Left cardiac atrium (tissue), 4 donors: ENCODE results near the gene RNF151. TPM values are rescaled to one million over a fixed set of nuclear protein-coding genes. Genes with fewer than 3 reads are reported as not detected.

Experiments
- ATAC-seq, 2 donors: fragments of 200-7000 bp; cut with Tn5 transposase; one replicate each; pipeline ENCODE4 v1.9.1; 2020; ENCODE audit warnings: mild to moderate bottlenecking in 2 of 2, moderate library complexity in 2 of 2
- DNase-seq: peaks from one replicate; pipeline ENCODE4 v3.0.0-alpha.2; 2020
- intact Hi-C, 2 donors: fragments of 100-400 bp; cut with DNase I; formaldehyde crosslinking; loops; one replicate each; pipeline versions ENCODE4 v1.14.1 to v1.15.1; 2022 to 2023
- total RNA-seq, 2 donors: library from RNA; stranded (reverse); fragmentation: NEBNext Ultra II Directional; extraction: Animal tissue kit (Norgen Biotek cat#: 25700); gene quantifications; one replicate each; pipeline ENCODE4 v1.2.1, GENCODE V29; 2021
- donor health status: DM: no; HTN: yes; CAD: no.
- donor health status: DM: no; HTN: yes; CAD: no; lungs with severe emphysema.
- donor health status: DM: yes; HTN: yes; CAD: no.
- donor health status: Dilated cardiomyopathy.

The RNF151 gene
- total RNA-seq, 2 donors from 2014 or later = not detected

GRCh38 chr16:1973461-1974156 is 7.0 kb downstream of the RNF151 start:
- intact Hi-C loops = no loop called here
- peak; percentile 21 for DNase-seq
- no peak for ATAC-seq

- ATAC-seq (no peak), DNase-seq (peak; percentile 17)
- intact Hi-C loops = no loop called here
These were observed 7.8 kb downstream of the RNF151 start for GRCh38 chr16:1974157-1975070.

- DNase-seq = no peak
- intact Hi-C loops = no loop called here
- no peak for ATAC-seq
These were observed 9.0 kb downstream of the RNF151 start for GRCh38 chr16:1975432-1976215.

GRCh38 chr16:1976216-1976520 is 9.5 kb downstream of the RNF151 start:
- ATAC-seq (no peak), DNase-seq (no peak)
- intact Hi-C loops = no loop called here

GRCh38 chr16:1976951-1977874 is 10.6 kb downstream of the RNF151 start:
- intact Hi-C loops = no loop called here
- DNase-seq = no peak
- no peak for ATAC-seq

- ATAC-seq (no peak), DNase-seq (no peak)
- intact Hi-C loops = no loop called here
These were observed 11.2 kb downstream of the RNF151 start for GRCh38 chr16:1977875-1978268.

GRCh38 chr16:1978476-1979120 is 11.9 kb downstream of the RNF151 start:
- ATAC-seq (no peak), DNase-seq (no peak)
- intact Hi-C loops = no loop called here

GRCh38 chr16:1979271-1980029 is 12.8 kb downstream of the RNF151 start:
- peak in 1 of 2 donors; percentile 4 for ATAC-seq
- intact Hi-C loops = no loop called here
- no peak for DNase-seq

GRCh38 chr16:1980030-1980769 is 13.5 kb downstream of the RNF151 start:
- intact Hi-C loops = no loop called here
- ATAC-seq (no peak), DNase-seq (no peak)

- ATAC-seq (no peak), DNase-seq (no peak)
- intact Hi-C loops = no loop called here
These were observed 14.1 kb downstream of the RNF151 start for GRCh38 chr16:1980770-1981087.

GRCh38 chr16:1981398-1981836 is 14.8 kb downstream of the RNF151 start, which contains the start of gene NOXO1:
TSS of gene NOXO1 (minus strand) at chr16:1981469. CDS start at chr16:1981179, 290 bp downstream.
- no peak for ATAC-seq
- intact Hi-C loops = no loop called here

GRCh38 chr16:1982013-1982433 is 15.4 kb downstream of the RNF151 start:
- DNase-seq (no peak), ATAC-seq (no peak)
- intact Hi-C loops = no loop called here

More at GRCh38 chr16:1981398-1981836, 14.8 kb downstream of the RNF151 start, which contains the start of gene NOXO1:
- DNase-seq = no peak

- no peak for ATAC-seq
These were observed 16.4 kb downstream of the RNF151 start for GRCh38 chr16:1982991-1983543.

GRCh38 chr16:1983544-1984346 is 17.1 kb downstream of the RNF151 start, which contains the start of gene GFER:
TSS of gene GFER (plus strand) at chr16:1984193. CDS start at chr16:1984219, 26 bp downstream.
- intact Hi-C loops = no loop called here
- DNase-seq (peak; percentile 91), ATAC-seq (peak; percentile 96)

More at GRCh38 chr16:1982991-1983543, 16.4 kb downstream of the RNF151 start:
- no peak for DNase-seq
- intact Hi-C loops = no loop called here
